Measurements from ENCODE around the gene AIF1. TPM values are rescaled to one million over a fixed set of nuclear protein-coding genes. Genes with fewer than 3 reads are reported as not detected.
"Not testable (repeated sequence)": the region's sequence is repeated elsewhere in the genome, so short reads cannot be mapped to it uniquely, and the experiment has no call there.

The AIF1 gene
- total RNA-seq, 3 donors from 2014 or later (not counting 1 experiment from before 2014, with no cell fraction given): 8.7 to 47.0 (median 17.9) TPM

DNA sequence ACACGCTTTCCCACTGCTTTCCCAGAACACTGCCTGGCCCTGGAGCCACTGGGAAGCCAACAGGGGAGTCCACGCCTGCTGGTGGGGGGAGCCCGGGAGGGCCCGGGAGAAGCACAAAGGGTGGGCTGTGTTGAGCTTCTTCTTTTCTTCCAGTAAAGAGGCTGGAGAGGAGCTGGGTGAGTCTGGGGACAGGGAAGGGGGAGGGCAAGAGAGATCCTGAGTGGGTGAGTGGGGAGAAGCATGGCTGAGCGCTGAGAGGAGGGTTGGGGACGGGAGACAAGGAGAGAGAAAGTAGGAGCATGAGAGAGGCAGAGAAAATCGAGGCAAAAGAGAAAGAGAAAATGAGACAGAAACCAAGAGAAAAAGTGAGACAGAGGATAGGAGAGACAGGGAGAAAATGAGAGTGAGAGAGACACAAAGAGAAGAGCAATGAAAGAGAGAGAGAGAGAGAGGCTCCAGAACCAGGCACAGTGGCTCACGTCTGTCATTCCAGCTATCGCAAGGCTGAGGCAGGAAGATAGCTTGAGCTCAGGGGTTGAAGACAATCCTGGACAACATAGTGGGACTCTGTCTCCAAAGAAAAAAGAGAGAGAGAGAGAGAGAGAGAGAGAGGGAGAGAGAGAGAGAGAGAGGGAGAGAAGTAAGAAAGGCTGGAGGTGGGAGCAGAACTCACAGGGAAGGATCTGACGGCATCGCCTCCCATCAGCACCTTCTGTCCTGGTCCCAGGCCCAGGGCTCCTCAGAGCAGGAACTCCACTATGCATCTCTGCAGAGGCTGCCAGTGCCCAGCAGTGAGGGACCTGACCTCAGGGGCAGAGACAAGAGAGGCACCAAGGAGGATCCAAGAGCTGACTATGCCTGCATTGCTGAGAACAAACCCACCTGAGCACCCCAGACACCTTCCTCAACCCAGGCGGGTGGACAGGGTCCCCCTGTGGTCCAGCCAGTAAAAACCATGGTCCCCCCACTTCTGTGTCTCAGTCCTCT is 26.9 kb upstream of the AIF1 start:
- Histone ChIP-seq H3K4me1 (ENCODE audit: control insufficient read depth, insufficient read depth, low read length) (peaks cover 95% of the 10 kb centered on the region), H3K36me3 (ENCODE audit: control insufficient read depth, insufficient read depth, low read length) (peaks cover 3% of the 10 kb centered on the region), H3K9me3 (ENCODE audit: control insufficient read depth, insufficient read depth, low read length) (no peaks in the 10 kb centered on the region), H3K27ac (ENCODE audit: low read length) (peak overlapping the region; percentile 77), H3K4me3 (ENCODE audit: low read length) (peak overlapping the region; percentile 15), H3K27me3 (ENCODE audit: control insufficient read depth, insufficient read depth, low read length) (no peaks in the 10 kb centered on the region)
- H3K27me3 Mint-ChIP-seq (ENCODE audit: low read depth in 2 of 2): no peaks in the 10 kb centered on the region
- H3K4me1 Mint-ChIP-seq: peaks cover 57 to 70% of the 10 kb centered on the region in 2 donors
- ATAC-seq: no peak
- DNase-seq: no peak
- H3K36me3 Mint-ChIP-seq: no peaks in the 10 kb centered on the region
- peak overlapping the region; percentile 79 to 87 for H3K27ac Mint-ChIP-seq
- H3K4me3 Mint-ChIP-seq: peak overlapping the region; percentile 74
- intact Hi-C loops (cut with micrococcal nuclease): no loop called here
- WGBS (ENCODE audit: insufficient coverage): 31% methylated on average over 11 of the region's 12 CpGs
- TF ChIP-seq, protein P1, sequence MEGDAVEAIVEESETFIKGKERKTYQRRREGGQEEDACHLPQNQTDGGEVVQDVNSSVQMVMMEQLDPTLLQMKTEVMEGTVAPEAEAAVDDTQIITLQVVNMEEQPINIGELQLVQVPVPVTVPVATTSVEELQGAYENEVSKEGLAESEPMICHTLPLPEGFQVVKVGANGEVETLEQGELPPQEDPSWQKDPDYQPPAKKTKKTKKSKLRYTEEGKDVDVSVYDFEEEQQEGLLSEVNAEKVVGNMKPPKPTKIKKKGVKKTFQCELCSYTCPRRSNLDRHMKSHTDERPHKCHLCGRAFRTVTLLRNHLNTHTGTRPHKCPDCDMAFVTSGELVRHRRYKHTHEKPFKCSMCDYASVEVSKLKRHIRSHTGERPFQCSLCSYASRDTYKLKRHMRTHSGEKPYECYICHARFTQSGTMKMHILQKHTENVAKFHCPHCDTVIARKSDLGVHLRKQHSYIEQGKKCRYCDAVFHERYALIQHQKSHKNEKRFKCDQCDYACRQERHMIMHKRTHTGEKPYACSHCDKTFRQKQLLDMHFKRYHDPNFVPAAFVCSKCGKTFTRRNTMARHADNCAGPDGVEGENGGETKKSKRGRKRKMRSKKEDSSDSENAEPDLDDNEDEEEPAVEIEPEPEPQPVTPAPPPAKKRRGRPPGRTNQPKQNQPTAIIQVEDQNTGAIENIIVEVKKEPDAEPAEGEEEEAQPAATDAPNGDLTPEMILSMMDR (IDR thresholded peaks at IDR 0.05): no peak
- no peaks in the 10 kb centered on the region for H3K9me3 Mint-ChIP-seq

DNA sequence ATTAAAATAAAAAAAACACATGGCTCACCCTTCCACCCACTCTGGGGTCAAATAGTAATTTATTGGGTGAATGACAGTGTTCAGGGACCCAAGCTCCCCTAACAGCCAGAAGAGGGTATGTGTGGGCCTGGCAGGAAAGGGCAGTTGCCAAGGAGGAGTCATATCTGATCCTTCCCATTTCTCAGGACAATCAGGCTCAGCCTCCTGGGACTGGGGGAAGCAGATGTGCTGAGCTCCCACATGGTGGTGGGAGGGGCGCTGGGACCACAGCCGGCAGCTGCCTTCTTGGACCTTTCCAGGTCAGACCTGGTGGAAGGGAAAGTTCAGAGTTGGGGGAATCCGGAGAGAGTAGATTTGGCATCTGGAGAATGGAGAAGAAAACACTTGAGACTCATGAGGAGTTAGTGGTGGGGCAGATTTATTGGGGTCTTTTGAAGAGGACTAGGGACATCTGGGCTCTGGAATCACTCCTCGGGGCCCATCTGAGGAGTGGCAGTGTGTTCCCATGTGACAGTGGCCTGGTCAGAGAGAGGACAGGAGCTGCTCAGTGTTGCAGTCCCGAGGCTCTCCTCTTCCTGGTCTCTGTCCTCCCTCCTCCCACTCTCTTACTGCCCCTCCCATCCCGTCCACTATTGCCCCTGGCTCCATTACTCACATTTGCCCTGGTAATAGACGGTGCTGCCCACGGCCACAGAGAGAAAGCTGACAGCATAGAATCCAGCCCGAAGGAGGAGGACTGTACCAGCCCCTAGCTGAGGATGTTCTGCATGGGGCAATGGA is 26.0 kb upstream of the AIF1 start:
- H3K9me3 ChIP-seq (ENCODE audit: control insufficient read depth, insufficient read depth, low read length): no peaks in the 10 kb centered on the region
- peaks cover 56 to 77% of the 10 kb centered on the region in 2 donors for H3K4me1 Mint-ChIP-seq

DNA sequence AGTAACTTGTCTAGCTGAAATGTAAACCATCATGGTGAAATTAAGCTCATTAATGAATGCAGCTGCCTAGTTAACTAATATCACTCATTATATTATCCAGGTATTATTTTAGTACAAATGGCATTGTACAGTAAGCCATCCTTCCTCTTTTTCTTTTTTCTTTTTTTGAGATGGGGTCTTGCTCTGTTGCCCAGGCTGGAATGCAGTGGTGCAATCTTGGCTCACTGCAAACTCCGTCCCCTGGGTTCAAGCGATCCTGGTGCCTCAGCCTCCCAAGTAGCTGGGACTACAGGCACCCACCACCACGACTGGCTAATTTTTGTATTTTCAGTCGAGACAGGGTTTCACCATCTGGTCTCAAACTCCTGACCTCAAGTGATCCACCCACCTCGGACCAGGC is 24.3 kb upstream of the AIF1 start:
- H3K27me3 Mint-ChIP-seq (ENCODE audit: low read depth in 2 of 2); H3K36me3 Mint-ChIP-seq; H3K9me3 ChIP-seq (ENCODE audit: control insufficient read depth, insufficient read depth, low read length); H3K27ac ChIP-seq (ENCODE audit: low read length); H3K36me3 ChIP-seq (ENCODE audit: control insufficient read depth, insufficient read depth, low read length); ATAC-seq; H3K9me3 Mint-ChIP-seq; H3K4me3 ChIP-seq (ENCODE audit: low read length); intact Hi-C loops (cut with micrococcal nuclease); H3K27me3 ChIP-seq (ENCODE audit: control insufficient read depth, insufficient read depth, low read length); DNase-seq: not testable (repeated sequence)
- H3K4me1 ChIP-seq (ENCODE audit: control insufficient read depth, insufficient read depth, low read length): peaks cover 89% of the 10 kb centered on the region
- WGBS (ENCODE audit: insufficient coverage): 81% methylated on average over 5 of the region's 5 CpGs
- Mint-ChIP-seq H3K4me3 (peak overlapping the region; percentile 84), H3K4me1 (peaks cover 51 to 72% of the 10 kb centered on the region in 2 donors), H3K27ac (peak overlapping the region in 1 of 2 donors; percentile 85)

More for the DNA sequence above, 26.0 kb upstream of the AIF1 start:
- H3K27me3 Mint-ChIP-seq (ENCODE audit: low read depth in 2 of 2): no peaks in the 10 kb centered on the region
- 78% methylated on average over 9 of the region's 9 CpGs for WGBS (ENCODE audit: insufficient coverage)
- H3K9me3 Mint-ChIP-seq: no peaks in the 10 kb centered on the region
- H3K27ac Mint-ChIP-seq: peak overlapping the region; percentile 56 to 87
- DNase-seq (no peak), ATAC-seq (no peak)
- H3K36me3 Mint-ChIP-seq: no peaks in the 10 kb centered on the region
- intact Hi-C loops (cut with micrococcal nuclease): no loop called here
- Histone ChIP-seq H3K4me3 (ENCODE audit: low read length) (no peak overlapping the region), H3K27me3 (ENCODE audit: control insufficient read depth, insufficient read depth, low read length) (no peaks in the 10 kb centered on the region), H3K27ac (ENCODE audit: low read length) (peak overlapping the region; percentile 77), H3K4me1 (ENCODE audit: control insufficient read depth, insufficient read depth, low read length) (peaks cover 95% of the 10 kb centered on the region), H3K36me3 (ENCODE audit: control insufficient read depth, insufficient read depth, low read length) (peaks cover 3% of the 10 kb centered on the region)
- TF ChIP-seq, protein P1 (IDR thresholded peaks at IDR 0.05): no peak
- H3K4me3 Mint-ChIP-seq: peak overlapping the region; percentile 21

DNA sequence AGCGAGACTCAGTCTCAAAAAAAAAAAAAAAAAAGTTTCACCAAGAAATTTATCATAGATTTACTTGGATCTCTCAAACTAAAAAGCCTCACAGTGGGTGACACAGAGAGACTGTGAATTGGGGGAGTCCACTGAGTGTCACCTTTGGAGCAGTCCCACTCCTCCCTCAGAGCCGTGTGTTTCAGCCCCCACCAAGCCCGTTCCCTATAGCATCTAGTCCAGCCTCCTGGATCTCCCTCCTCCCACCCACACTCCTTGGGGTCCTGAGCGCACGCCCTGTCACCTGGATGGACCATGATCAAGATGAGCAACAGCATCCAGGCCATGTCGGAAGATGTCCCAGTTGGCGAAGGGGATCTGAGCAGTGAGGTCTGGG is 22.6 kb upstream of the AIF1 start:
- 51% methylated on average over 6 of the region's 7 CpGs for WGBS (ENCODE audit: insufficient coverage)
- H3K4me1 Mint-ChIP-seq: peaks cover 41 to 69% of the 10 kb centered on the region in 2 donors

More for the DNA sequence above, 22.6 kb upstream of the AIF1 start:
- peak overlapping the region; percentile 49 for H3K4me3 ChIP-seq (ENCODE audit: low read length)
- TF ChIP-seq, protein P1 (IDR thresholded peaks at IDR 0.05): no peak
- intact Hi-C loops (cut with micrococcal nuclease): no loop called here
- H3K27me3 ChIP-seq (ENCODE audit: control insufficient read depth, insufficient read depth, low read length): no peaks in the 10 kb centered on the region
- Mint-ChIP-seq H3K27me3 (ENCODE audit: low read depth in 2 of 2) (no peaks in the 10 kb centered on the region), H3K27ac (peak overlapping the region; percentile 85 to 93), H3K36me3 (no peaks in the 10 kb centered on the region), H3K4me3 (peak overlapping the region; percentile 84), H3K9me3 (no peaks in the 10 kb centered on the region)
- ATAC-seq (peak; percentile 27 to 52 (median 48)), DNase-seq (peak in 1 of 2 donors; percentile 31)
- H3K36me3 ChIP-seq (ENCODE audit: control insufficient read depth, insufficient read depth, low read length): peaks cover 3% of the 10 kb centered on the region
- peaks cover 88% of the 10 kb centered on the region for H3K4me1 ChIP-seq (ENCODE audit: control insufficient read depth, insufficient read depth, low read length)
- no peaks in the 10 kb centered on the region for H3K9me3 ChIP-seq (ENCODE audit: control insufficient read depth, insufficient read depth, low read length)
- H3K27ac ChIP-seq (ENCODE audit: low read length): peak overlapping the region; percentile 82
